Transverse colon (tissue), 4 donors: ENCODE results near the gene ADRA2A. TPM values are rescaled to one million over a fixed set of nuclear protein-coding genes. Genes with fewer than 3 reads are reported as not detected.

Source experiments
- DNase-seq: peaks from one replicate; pipeline ENCODE4 v3.0.0-alpha.2; 2019
- H3K27ac ChIP-seq, 4 donors: fragments of 200-600 bp; sonication (generic); 2 replicates each; pipeline ENCODE4 v1.5.1; 2016 to 2018; ENCODE audit warnings: inconsistent platforms in 4 of 4
- H3K27me3 ChIP-seq: fragments of 200-600 bp; sonication (generic); 2 replicates; pipeline ENCODE4 v1.5.1; 2017; ENCODE audit warnings: inconsistent platforms
- H3K36me3 ChIP-seq, 4 donors: fragments of 200-600 bp; sonication (generic); 2 replicates each; pipeline ENCODE4 v1.5.1; 2017 to 2019; ENCODE audit warnings: inconsistent platforms in 4 of 4
- H3K4me1 ChIP-seq, 4 donors: fragments of 200-600 bp; sonication (generic); 2 replicates each; pipeline ENCODE4 v1.5.1; 2017 to 2020; ENCODE audit warnings: inconsistent platforms in 4 of 4
- H3K4me3 ChIP-seq, 4 donors: fragments of 200-600 bp; sonication (generic); 1 replicate in 1 of 4; 2 replicates in 3 of 4; pipeline versions ENCODE4 v1.5.1 to v1.6.1; 2017 to 2019; ENCODE audit warnings: inconsistent platforms in 4 of 4
- H3K9me3 ChIP-seq, 2 donors: fragments of 200-600 bp; sonication (generic); 2 replicates each; pipeline ENCODE4 v1.5.1; 2017 to 2019; ENCODE audit warnings: inconsistent platforms in 2 of 2
- EP300 ChIP-seq: sonication (generic); formaldehyde crosslinking; IDR thresholded peaks from one replicate; pipeline ENCODE4 v1.6.1; 2017; ENCODE audit warnings: antibody characterized with exemption, low read depth
- POLR2A ChIP-seq: fragments of 450-650 bp; IDR thresholded peaks from one replicate; pipeline ENCODE4 v1.6.1; 2016; ENCODE audit warnings: antibody characterized with exemption, mild to moderate bottlenecking, moderate library complexity
- POLR2AphosphoS5 ChIP-seq, 3 donors: sonication (generic); formaldehyde crosslinking; IDR thresholded peaks; one replicate each; pipeline ENCODE4 v1.6.1; 2016; ENCODE audit warnings: antibody characterized with exemption in 3 of 3
- WGBS, 2 donors: methylation state at CpG; one replicate each; pipeline ENCODE4 v1.1.5; 2018; ENCODE audit warnings: low coverage in 1 of 2; 5-methylcytosine and 5-hydroxymethylcytosine counted together
- in situ Hi-C, 4 donors: fragments of 200-750 bp; cut with MboI; loops; one replicate each; pipeline versions ENCODE4 v1.15.0 to v1.15.1; 2017; ENCODE audit warnings: low sequenced_read_pairs in 3 of 4, low pct_ligation_motif_present in 1 of 4, low pct_unique_long_range_greater_than_20kb in 1 of 4
- intact Hi-C: fragments of 100-400 bp; cut with DNase I; formaldehyde crosslinking; loops from one replicate; pipeline ENCODE4 v1.15.1; 2023; ENCODE audit warnings: low total_unique reads
- total RNA-seq, 4 donors: library from RNA; depleted of rRNA; stranded (reverse); fragments of >200 nt; gene quantifications; one replicate each; pipeline ENCODE4 v1.1.0, GENCODE V29; 2016
- TF ChIP-seq, protein P1 (sequence below), 5 experiments: fragments of 200-600 bp in 3 of 5; fragments of 450-650 bp in 2 of 5; sonication (generic) in 3 of 5; IDR thresholded peaks; 1 replicate in 2 of 5; 2 replicates in 3 of 5; pipeline ENCODE4 v1.5.1; 2016 to 2017; ENCODE audit warnings: antibody characterized with exemption in 5 of 5, inconsistent platforms in 3 of 5, mild to moderate bottlenecking in 2 of 5, moderate library complexity in 1 of 5

ADRA2A gene
- total RNA-seq, 4 donors from 2014 or later = 11.9 to 53.5 (median 17.7) TPM

DNA sequence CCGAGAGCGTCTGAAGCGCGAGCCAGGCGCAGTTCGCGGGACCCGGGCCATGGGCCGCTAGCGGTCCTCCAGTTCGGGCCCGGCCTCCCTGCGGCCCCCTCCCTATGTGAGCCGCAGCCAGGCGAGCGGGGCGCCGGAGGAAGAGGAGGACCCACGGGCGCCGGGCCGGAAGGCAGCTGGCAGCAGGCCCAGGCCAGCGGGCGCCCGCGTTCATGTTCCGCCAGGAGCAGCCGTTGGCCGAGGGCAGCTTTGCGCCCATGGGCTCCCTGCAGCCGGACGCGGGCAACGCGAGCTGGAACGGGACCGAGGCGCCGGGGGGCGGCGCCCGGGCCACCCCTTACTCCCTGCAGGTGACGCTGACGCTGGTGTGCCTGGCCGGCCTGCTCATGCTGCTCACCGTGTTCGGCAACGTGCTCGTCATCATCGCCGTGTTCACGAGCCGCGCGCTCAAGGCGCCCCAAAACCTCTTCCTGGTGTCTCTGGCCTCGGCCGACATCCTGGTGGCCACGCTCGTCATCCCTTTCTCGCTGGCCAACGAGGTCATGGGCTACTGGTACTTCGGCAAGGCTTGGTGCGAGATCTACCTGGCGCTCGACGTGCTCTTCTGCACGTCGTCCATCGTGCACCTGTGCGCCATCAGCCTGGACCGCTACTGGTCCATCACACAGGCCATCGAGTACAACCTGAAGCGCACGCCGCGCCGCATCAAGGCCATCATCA, 1.1 kb downstream of the ADRA2A start:
- Histone ChIP-seq H3K27ac (peak overlapping the region in 2 of 4 donors; percentile 53 to 70), H3K4me3 (peak overlapping the region; percentile 7 to 62 (median 45)), H3K27me3 (peaks cover 60% of the 10 kb centered on the region), H3K9me3 (no peaks in the 10 kb centered on the region), H3K36me3 (no peaks in the 10 kb centered on the region), H3K4me1 (peaks cover 3 to 40% (median 25%) of the 10 kb centered on the region in 4 donors)
- intact Hi-C loops (no loop called here), in situ Hi-C loops (no loop called here)
- DNase-seq = peak; percentile 29
- no peak for TF ChIP-seq POLR2AphosphoS5 (IDR thresholded peaks at IDR 0.05)
- TF ChIP-seq, protein P1, sequence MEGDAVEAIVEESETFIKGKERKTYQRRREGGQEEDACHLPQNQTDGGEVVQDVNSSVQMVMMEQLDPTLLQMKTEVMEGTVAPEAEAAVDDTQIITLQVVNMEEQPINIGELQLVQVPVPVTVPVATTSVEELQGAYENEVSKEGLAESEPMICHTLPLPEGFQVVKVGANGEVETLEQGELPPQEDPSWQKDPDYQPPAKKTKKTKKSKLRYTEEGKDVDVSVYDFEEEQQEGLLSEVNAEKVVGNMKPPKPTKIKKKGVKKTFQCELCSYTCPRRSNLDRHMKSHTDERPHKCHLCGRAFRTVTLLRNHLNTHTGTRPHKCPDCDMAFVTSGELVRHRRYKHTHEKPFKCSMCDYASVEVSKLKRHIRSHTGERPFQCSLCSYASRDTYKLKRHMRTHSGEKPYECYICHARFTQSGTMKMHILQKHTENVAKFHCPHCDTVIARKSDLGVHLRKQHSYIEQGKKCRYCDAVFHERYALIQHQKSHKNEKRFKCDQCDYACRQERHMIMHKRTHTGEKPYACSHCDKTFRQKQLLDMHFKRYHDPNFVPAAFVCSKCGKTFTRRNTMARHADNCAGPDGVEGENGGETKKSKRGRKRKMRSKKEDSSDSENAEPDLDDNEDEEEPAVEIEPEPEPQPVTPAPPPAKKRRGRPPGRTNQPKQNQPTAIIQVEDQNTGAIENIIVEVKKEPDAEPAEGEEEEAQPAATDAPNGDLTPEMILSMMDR (IDR thresholded peaks at IDR 0.05) = no peak
- TF ChIP-seq POLR2A = no peak
- TF ChIP-seq EP300 = no peak
- 31 to 65% methylated on average over 8 to 69 of the region's 78 CpGs for WGBS, 2 donors

DNA sequence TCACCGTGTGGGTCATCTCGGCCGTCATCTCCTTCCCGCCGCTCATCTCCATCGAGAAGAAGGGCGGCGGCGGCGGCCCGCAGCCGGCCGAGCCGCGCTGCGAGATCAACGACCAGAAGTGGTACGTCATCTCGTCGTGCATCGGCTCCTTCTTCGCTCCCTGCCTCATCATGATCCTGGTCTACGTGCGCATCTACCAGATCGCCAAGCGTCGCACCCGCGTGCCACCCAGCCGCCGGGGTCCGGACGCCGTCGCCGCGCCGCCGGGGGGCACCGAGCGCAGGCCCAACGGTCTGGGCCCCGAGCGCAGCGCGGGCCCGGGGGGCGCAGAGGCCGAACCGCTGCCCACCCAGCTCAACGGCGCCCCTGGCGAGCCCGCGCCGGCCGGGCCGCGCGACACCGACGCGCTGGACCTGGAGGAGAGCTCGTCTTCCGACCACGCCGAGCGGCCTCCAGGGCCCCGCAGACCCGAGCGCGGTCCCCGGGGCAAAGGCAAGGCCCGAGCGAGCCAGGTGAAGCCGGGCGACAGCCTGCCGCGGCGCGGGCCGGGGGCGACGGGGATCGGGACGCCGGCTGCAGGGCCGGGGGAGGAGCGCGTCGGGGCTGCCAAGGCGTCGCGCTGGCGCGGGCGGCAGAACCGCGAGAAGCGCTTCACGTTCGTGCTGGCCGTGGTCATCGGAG, 1.8 kb downstream of the ADRA2A start:
- intact Hi-C loops = no loop called here
- Histone ChIP-seq H3K9me3 (no peaks in the 10 kb centered on the region), H3K27ac (no peak overlapping the region), H3K4me3 (peak overlapping the region in 1 of 4 donors; percentile 62), H3K27me3 (peaks cover 58% of the 10 kb centered on the region), H3K4me1 (peaks cover 3 to 40% (median 25%) of the 10 kb centered on the region in 4 donors), H3K36me3 (no peaks in the 10 kb centered on the region)
- in situ Hi-C loops = no loop called here
- TF ChIP-seq POLR2A = no peak
- no peak for TF ChIP-seq EP300
- DNase-seq = no peak
- 48 to 74% methylated on average over 18 to 75 of the region's 104 CpGs for WGBS, 2 donors

DNA sequence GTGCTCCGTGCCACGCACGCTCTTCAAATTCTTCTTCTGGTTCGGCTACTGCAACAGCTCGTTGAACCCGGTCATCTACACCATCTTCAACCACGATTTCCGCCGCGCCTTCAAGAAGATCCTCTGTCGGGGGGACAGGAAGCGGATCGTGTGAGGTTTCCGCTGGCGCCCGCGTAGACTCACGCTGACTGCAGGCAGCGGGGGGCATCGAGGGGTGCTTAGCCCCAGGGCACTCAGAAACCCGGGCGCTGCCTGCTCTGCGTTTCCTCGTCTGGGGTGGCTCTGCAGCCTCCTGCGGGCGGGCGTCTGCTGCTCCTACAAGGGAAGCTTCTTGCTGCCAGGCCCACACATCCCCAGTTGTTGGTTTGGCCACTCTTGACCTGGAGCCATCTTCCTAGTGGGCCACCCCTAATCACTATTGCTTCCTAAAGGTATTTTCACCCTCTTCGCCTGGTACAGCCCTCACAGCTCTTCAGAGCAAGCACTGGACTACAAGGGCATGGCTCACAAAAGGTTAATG, 2.5 kb downstream of the ADRA2A start:
- Histone ChIP-seq H3K36me3 (no peaks in the 10 kb centered on the region), H3K4me3 (no peak overlapping the region), H3K9me3 (no peaks in the 10 kb centered on the region), H3K27ac (no peak overlapping the region), H3K4me1 (peaks cover 3 to 40% (median 25%) of the 10 kb centered on the region in 4 donors), H3K27me3 (peaks cover 51% of the 10 kb centered on the region)
- DNase-seq = no peak
- TF ChIP-seq POLR2A (no peak), EP300 (no peak), POLR2AphosphoS5 (IDR thresholded peaks at IDR 0.05) (no peak)
- TF ChIP-seq, protein P1 (IDR thresholded peaks at IDR 0.05) = no peak
- in situ Hi-C loops (no loop called here), intact Hi-C loops (no loop called here)
- WGBS, 2 donors = 70 to 87% methylated on average over 4 to 20 of the region's 28 CpGs

DNA sequence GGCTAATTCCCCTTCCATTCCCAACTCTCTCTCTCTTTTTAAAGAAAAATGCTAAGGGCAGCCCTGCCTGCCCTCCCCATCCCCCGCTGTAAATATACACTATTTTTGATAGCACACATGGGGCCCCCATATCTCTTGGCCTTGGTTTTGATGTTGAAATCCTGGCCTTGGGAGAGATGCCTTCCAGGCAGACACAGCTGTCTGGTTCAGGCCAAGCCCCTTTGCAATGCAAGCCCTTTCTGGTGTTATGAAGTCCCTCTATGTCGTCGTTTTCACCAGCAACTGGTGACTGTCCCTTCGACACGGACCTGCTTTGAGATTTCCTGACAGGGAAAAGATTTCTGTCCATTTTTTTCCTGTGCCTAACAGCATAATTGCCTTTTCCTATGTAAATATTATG, 3.0 kb downstream of the ADRA2A start:
- peaks cover 46% of the 10 kb centered on the region for H3K27me3 ChIP-seq
- no peaks in the 10 kb centered on the region for H3K36me3 ChIP-seq
- H3K4me1 ChIP-seq = peaks cover 3 to 40% (median 25%) of the 10 kb centered on the region in 4 donors
- intact Hi-C loops (no loop called here), in situ Hi-C loops (loop anchor here in 1 of 4 donors (10.0 kb wide), 1 partner anchor 125 kb away; no protein-coding TSS in a partner anchor)
- H3K9me3 ChIP-seq = no peaks in the 10 kb centered on the region
- no peak for DNase-seq
- no peak overlapping the region for H3K4me3 ChIP-seq
- WGBS, 2 donors = 51 to 63% methylated on average over 3 to 5 of the region's 5 CpGs
- TF ChIP-seq, protein P1 (IDR thresholded peaks at IDR 0.05) = no peak
- TF ChIP-seq POLR2A (no peak), POLR2AphosphoS5 (IDR thresholded peaks at IDR 0.05) (no peak), EP300 (no peak)
- H3K27ac ChIP-seq = no peak overlapping the region
